WERI-Rb-1 (cell line): ENCODE data around the gene PTPRA.

Experiments
- DNase-seq: peaks from one replicate; pipeline ENCODE4 v3.0.0-alpha.2; 2020
- H3K27ac ChIP-seq: fragments of 250-450 bp; sonication (Bioruptor Pico); 2 replicates; pipeline ENCODE4 v1.5.1; 2020; ENCODE audit warnings: mild to moderate bottlenecking, moderate library complexity
- H3K27me3 ChIP-seq: fragments of 250-450 bp; sonication (Bioruptor Pico); 2 replicates; pipeline ENCODE4 v1.5.1; 2021; ENCODE audit warnings: mild to moderate bottlenecking, low read depth, moderate library complexity; ENCODE audit not compliant: insufficient read depth, severe bottlenecking
- H3K36me3 ChIP-seq: fragments of 250-450 bp; sonication (Bioruptor Pico); 2 replicates; pipeline ENCODE4 v1.5.1; 2020; ENCODE audit warnings: mild to moderate bottlenecking, moderate library complexity
- H3K4me3 ChIP-seq: 2 replicates; pipeline ENCODE4 v1.5.1; 2011; ENCODE audit warnings: low read depth, mild to moderate bottlenecking, control low read depth, low read length
- H3K9me3 ChIP-seq: fragments of 250-450 bp; sonication (Bioruptor Pico); 2 replicates; pipeline ENCODE4 v1.5.1; 2021; ENCODE audit warnings: mild to moderate bottlenecking, moderate library complexity; ENCODE audit not compliant: severe bottlenecking
- TF ChIP-seq, protein P1 (sequence below): IDR thresholded peaks from 2 replicates; pipeline ENCODE4 v1.5.1; 2011; ENCODE audit warnings: low read depth, mild to moderate bottlenecking, control low read depth, inconsistent platforms, low read length

PTPRA gene

DNA sequence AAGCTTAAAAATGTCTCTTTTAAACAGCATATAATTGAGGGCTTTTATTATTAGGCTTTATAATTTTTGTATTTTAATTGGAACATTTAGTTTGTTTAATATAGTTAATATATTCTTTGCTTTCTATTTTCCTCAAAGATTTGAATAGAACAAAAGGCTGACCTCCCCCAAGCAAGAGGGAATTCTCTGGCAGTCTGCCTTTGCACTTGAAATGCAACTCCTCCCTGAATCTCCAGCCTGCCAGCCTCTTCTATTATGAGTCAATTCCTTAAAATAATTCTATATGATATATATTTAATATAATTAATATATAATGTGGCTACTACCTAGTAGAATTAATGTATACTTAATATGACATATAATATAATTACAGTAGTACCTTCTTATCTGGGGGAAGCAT, 69.2 kb downstream of the PTPRA start:
- TF ChIP-seq, protein P1, sequence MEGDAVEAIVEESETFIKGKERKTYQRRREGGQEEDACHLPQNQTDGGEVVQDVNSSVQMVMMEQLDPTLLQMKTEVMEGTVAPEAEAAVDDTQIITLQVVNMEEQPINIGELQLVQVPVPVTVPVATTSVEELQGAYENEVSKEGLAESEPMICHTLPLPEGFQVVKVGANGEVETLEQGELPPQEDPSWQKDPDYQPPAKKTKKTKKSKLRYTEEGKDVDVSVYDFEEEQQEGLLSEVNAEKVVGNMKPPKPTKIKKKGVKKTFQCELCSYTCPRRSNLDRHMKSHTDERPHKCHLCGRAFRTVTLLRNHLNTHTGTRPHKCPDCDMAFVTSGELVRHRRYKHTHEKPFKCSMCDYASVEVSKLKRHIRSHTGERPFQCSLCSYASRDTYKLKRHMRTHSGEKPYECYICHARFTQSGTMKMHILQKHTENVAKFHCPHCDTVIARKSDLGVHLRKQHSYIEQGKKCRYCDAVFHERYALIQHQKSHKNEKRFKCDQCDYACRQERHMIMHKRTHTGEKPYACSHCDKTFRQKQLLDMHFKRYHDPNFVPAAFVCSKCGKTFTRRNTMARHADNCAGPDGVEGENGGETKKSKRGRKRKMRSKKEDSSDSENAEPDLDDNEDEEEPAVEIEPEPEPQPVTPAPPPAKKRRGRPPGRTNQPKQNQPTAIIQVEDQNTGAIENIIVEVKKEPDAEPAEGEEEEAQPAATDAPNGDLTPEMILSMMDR = no peak

DNA sequence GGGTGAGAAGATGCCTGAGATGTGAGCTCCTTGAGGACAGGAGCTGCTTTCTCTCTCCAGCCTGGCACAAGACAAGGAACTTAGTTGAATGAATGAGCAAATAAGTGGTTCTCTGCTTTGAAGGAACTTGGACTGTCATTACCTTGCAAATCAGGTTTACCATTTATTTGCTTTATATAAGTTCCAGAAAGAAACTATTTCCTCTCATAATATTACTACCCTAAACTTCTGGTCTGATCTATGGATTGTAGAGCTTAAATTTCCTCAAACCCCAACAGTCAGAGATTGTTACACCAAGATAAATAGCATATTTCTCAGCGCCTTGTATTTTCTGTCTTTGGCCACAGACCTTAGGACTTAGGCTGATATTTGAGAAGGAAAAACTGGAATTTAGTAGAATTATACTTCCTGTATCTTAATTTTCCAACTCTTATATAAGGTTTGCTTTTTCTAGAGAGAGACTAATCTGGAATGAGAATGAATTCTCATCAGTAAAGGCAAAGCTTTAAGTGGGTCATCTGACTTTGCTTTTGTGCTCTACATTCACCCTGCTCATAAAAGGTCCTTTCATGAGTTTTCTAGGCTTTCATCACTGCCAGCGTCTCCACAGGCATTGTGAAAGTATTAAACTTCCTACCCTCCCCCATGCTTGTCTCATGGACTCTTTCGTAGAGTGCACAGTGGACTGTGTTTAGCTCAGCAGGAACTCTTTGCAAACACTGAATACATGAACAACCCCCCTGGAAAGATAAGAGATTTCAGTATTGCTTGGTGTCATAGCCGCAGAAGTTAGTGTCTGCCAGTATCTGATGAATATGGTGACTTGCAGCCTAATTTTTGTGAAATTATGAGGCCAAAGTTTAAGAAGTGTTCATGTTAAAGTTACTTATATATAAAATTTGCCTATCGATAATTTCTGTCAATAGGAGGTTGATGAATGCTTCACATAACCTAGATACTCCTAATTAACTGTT, 74.0 kb downstream of the PTPRA start:
- TF ChIP-seq, protein P1 = no peak
- no peak for DNase-seq
- Histone ChIP-seq H3K4me3 (no peak overlapping the region), H3K27me3 (no peaks in the 10 kb centered on the region), H3K27ac (no peak overlapping the region), H3K36me3 (peaks cover 8% of the 10 kb centered on the region), H3K9me3 (no peaks in the 10 kb centered on the region)

More for the DNA sequence above, 69.2 kb downstream of the PTPRA start:
- Histone ChIP-seq H3K36me3 (peaks cover 5% of the 10 kb centered on the region; the same call in 1 of the 2 replicates), H3K4me3 (no peak overlapping the region), H3K27ac (no peak overlapping the region), H3K9me3 (no peaks in the 10 kb centered on the region), H3K27me3 (no peaks in the 10 kb centered on the region)
- DNase-seq = no peak

DNA sequence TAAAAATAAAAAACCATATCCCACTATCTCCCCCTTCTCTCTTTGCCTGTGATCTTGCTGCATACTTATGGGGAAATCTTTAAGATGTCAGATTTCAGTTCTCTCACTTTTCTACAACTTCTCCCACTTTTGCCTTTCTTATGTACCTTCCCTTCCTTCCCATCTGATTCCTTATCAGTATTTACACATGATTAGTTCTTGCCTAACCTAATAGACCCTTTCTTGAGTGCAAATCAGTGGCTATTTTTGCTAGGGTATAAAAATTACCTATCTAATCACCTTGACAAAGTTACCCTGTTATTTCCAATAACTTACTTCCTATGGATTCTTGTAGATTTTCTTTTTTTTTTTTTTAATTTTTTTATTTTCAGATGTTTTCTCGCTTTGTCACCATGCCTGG, 75.7 kb downstream of the PTPRA start:
- DNase-seq = no peak

GRCh38 chr20:2952766-2953165, 79.5 kb downstream of the PTPRA start:
- Histone ChIP-seq H3K27ac (no peak overlapping the region), H3K36me3 (peaks cover 5% of the 10 kb centered on the region), H3K9me3 (no peaks in the 10 kb centered on the region), H3K4me3 (no peak overlapping the region), H3K27me3 (no peaks in the 10 kb centered on the region)
- TF ChIP-seq, protein P1 = no peak
- no peak for DNase-seq

More for the DNA sequence above, 75.7 kb downstream of the PTPRA start:
- H3K27ac ChIP-seq = no peak overlapping the region
- no peak overlapping the region for H3K4me3 ChIP-seq
- TF ChIP-seq, protein P1 = no peak
- H3K9me3 ChIP-seq = no peaks in the 10 kb centered on the region
- no peaks in the 10 kb centered on the region for H3K27me3 ChIP-seq
- peaks cover 8% of the 10 kb centered on the region for H3K36me3 ChIP-seq

GRCh38 chr20:2955257-2955970, 82.1 kb downstream of the PTPRA start:
- no peaks in the 10 kb centered on the region for H3K27me3 ChIP-seq
- TF ChIP-seq, protein P1 = no peak
- no peak overlapping the region for H3K4me3 ChIP-seq
- peaks cover 10% of the 10 kb centered on the region for H3K36me3 ChIP-seq
- no peak overlapping the region for H3K27ac ChIP-seq
- H3K9me3 ChIP-seq = no peaks in the 10 kb centered on the region
- no peak for DNase-seq
